T-helper 2 cell (primary cell): Measurements from ENCODE around the gene SRP68.
"Not testable (repeated sequence)": the region's sequence is repeated elsewhere in the genome, so short reads cannot be mapped to it uniquely, and the experiment has no call there.

Experiments
- DNase-seq, 5 experiments: peaks; one replicate each; pipeline versions ENCODE4 v3.0.0 to v3.0.0-alpha.2; 2012 to 2022

SRP68 gene

DNA sequence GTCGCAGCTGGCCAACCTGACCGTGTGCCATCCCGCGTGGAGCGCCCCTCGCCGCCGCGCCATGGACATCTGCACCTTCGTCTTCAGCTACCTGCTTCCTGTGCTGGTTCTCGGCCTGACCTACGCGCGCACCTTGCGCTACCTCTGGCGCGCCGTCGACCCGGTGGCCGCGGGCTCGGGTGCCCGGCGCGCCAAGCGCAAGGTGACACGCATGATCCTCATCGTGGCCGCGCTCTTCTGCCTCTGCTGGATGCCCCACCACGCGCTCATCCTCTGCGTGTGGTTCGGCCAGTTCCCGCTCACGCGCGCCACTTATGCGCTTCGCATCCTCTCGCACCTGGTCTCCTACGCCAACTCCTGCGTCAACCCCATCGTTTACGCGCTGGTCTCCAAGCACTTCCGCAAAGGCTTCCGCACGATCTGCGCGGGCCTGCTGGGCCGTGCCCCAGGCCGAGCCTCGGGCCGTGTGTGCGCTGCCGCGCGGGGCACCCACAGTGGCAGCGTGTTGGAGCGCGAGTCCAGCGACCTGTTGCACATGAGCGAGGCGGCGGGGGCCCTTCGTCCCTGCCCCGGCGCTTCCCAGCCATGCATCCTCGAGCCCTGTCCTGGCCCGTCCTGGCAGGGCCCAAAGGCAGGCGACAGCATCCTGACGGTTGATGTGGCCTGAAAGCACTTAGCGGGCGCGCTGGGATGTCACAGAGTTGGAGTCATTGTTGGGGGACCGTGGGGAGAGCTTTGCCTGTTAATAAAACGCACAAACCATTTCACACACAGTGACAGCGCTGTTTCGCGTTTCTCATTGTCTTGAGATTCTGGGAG lies 4.7 kb upstream of the SRP68 start:
- DNase-seq = peak in 3 of 5 experiments; percentile 48 to 79 (median 53)

DNA sequence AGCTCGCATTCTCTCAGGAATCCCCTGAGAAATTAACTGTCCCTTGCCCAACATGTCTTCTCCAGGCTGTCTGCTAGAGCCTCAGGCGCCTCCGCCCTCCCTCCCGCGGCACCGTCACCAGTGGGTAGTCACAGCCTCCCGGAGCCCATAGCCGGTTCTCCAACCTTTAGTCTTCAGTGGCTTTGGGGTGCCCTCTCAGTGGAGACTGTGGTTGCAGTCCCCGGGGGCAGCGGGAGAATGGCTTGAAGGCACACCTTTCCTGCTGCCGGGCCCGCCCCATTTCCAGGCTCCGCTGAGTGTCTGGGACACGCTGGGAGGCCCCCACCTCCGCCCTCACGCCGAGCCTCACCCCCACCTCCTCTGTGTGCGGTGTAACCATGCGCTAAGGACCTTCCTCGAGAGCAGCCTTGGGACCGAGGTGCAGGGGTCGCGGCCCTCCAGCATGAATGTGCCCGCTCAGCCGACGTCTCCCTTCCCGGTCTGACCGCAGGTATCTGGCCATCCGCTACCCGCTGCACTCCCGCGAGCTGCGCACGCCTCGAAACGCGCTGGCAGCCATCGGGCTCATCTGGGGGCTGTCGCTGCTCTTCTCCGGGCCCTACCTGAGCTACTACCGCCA lies 3.9 kb upstream of the SRP68 start:
- no peak for DNase-seq

DNA sequence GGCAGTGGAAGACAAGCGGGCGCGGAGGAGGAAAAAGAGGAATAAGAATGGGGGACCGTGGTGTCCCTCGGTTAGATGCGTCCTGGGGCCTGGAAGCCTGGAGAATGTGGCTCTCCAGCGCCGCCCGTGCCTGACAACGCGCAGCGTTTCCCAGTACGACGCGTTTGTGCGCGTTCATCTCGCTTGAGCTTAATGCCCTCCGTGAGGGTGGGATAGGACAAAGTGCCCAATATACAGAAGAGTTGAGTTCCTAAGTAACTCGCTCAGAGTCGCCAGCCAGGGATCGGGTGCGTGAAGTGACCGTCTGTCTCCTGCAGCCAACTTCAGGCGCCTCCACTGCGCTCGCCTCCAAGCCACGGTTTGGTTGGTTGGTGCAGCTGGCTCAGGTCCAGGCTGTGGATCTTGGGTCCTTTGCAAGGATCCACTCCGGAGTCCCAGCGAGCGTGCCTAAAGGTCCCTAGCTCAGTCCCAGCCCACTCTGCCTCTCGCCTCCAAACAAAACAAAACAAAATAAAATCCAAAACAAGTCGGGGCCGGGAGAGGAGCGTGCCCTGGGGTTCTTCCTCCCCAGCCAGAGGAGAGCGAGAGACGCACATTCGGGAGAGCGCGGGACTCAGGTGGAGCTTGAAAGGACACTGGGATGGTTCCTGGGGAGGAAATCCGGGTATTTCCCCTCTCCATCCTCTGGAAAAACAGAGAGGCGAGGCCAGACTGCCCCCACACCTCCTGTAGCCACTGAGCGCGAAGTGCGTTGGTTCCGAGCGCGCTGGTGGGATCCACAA lies 3.2 kb upstream of the SRP68 start:
- no peak for DNase-seq

DNA sequence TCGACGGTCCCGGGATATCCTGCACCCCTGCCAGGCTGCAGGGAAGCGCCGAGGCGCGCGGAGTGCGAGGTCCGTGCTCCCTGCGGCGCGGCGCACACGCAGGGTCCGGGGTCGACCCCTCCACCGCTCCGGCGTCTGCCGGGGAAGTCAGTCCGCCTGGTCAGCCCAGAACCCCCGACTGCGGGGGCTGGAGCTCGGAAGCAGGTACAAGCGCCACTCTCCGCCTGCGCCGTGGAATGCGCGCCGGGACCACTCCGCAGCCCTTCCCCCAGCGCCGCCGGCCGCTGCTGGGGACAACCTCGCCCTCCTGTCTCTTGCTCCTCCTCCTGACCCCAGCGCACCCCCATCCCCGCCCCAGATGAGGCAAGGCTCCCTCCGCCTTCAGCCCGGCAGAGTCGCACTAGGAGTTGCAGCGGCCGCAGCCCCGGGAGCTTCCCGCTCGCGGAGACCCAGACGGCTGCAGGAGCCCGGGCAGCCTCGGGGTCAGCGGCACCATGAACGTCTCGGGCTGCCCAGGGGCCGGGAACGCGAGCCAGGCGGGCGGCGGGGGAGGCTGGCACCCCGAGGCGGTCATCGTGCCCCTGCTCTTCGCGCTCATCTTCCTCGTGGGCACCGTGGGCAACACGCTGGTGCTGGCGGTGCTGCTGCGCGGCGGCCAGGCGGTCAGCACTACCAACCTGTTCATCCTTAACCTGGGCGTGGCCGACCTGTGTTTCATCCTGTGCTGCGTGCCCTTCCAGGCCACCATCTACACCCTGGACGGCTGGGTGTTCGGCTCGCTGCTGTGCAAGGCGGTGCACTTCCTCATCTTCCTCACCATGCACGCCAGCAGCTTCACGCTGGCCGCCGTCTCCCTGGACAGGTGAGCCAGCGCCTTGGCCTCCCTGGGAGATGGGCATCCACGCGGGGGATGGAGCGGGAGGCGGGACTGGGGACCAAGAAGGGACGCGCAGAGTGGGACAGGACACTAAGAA lies 2.4 kb upstream of the SRP68 start, which contains the start of gene GALR2:
GALR2 (plus strand) TSS at position 392 of the 974 bp plus-strand sequence; CDS start at position 495, 103 bp downstream.
- DNase-seq = no peak

DNA sequence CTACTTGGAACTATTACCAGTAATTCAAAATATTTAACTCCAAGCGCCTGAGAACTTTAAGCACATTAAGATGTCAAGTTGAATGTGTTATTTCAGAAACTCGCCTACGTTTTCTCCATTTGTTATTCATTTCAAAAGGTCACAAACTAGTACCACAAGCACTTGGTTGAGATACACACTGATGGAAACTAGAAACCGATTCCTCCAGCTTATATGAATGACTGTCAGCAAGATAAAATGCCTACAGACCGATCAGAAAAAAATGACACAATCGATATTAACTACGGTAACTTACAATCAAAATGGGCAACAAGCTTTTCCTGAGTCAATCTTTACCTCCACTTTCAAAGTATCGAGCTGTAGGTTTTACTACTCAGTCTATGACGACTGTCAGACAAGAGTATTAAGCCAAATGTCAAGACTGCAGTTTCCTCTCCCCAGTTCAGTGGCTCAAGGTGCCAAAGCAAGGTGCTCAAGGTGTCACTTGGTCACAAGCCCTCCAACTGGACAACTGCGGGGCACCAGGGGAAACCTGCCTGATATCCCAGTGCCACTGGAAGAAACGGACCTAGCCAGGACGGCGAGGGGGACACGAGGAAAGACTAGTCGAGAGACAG lies 678 bp downstream of the SRP68 start:
- peak in 1 of 5 experiments; percentile 11 for DNase-seq

DNA sequence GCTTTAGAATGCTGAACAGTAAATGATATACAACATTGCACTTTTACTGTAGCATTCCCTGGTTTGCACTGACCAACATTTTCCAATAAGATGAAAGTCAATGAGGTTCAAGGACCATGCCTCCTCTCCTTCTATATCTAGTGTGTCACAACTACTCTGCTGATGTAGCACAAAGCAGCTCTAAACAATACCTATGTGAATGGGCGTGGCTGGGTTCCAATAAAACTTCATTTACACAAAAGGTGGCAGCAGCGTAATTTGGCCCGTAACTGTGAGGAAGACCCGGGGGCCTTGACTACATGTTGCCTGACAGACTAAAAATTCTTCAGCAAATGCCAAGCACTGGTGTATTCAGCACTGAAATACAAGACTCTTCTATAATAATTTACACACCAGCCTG lies 6.5 kb downstream of the SRP68 start:
- DNase-seq = no peak

DNA sequence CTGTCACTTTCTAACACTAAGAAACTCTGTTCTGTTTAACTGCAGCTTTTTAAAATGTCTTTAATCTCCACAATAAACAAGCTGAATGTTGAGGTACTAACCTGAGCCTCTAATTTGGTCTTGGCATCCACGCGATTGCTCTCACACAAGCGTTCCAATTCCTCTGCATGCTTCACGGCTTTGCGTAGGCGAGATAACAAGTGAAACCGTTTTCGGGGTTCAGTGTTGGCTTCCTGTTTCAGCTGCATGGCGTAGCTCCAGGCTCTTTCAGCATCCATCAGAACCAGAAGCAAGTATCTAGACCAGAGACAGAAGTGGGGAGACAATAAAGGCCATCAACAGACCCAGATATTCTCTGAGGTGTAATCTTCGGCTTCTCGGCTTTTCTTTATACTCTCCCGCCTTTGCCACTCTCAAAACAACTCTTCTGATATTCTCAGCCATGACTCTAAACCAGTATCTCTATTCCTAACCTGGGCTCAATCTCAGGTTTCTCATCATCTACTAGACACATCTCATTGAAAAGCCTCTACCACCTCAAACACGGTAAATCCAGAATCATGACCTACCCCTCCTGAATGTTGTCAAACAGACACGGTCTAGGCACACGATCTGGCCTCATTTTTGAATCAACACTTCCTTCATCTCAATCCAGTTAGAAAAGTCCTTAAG lies 8.3 kb downstream of the SRP68 start:
- peak in 4 of 5 experiments; percentile 6 to 77 (median 32) for DNase-seq

DNA sequence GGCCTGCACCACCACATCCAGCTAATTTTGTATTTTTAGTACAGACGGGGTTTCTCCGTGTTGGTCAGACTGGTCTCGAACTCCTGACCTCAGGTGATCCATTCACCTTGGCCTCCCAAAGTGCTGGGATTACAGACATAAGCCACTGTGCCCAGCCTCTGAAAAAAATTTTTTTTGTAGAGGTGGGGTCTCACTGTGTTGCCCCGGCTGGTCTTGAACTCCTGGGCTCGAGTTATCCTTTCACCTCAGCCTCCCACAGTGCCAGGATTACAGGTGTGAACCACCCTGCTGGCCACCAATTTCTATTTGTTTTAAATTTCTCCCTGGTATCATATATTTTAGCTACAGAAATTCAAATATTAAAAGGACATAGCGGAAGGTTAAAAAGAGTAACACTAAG lies 14.1 kb downstream of the SRP68 start:
- DNase-seq = not testable (repeated sequence)

DNA sequence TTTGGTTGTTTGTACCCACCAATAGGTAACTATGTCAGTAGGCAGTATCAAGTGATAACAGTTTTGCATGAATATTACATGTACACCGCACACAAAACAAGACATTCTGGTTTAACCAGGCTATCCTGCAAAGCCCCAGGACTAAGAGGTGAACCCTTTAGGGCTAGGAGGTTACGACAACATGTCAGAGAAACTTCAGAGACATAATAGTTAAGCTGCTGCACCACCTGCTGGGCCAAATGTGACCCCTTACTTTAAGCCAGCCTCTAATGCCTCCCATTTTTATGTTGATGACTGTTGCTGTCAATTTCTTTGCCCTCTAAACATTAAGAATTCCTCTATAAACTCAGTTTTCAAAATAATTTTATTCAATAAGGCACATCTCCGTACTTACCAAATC lies 15.4 kb downstream of the SRP68 start:
- no peak for DNase-seq

DNA sequence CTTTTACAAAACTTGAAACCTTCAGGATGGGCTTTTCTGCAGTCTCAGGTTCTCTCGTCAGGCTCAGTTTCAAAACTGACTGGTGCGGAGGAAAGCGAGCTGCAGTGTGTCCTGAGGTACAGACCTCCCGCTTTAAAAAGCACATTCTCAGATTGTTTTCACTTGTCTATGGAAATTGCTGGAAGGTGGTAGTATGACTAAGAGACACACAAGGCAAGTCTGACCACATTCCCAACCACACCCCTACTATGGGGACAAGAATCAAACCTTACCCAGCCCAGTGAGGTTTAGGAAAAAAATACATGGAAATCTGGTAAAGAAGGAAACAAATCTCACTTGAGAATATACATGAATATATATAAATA lies 18.2 kb downstream of the SRP68 start:
- DNase-seq = no peak

DNA sequence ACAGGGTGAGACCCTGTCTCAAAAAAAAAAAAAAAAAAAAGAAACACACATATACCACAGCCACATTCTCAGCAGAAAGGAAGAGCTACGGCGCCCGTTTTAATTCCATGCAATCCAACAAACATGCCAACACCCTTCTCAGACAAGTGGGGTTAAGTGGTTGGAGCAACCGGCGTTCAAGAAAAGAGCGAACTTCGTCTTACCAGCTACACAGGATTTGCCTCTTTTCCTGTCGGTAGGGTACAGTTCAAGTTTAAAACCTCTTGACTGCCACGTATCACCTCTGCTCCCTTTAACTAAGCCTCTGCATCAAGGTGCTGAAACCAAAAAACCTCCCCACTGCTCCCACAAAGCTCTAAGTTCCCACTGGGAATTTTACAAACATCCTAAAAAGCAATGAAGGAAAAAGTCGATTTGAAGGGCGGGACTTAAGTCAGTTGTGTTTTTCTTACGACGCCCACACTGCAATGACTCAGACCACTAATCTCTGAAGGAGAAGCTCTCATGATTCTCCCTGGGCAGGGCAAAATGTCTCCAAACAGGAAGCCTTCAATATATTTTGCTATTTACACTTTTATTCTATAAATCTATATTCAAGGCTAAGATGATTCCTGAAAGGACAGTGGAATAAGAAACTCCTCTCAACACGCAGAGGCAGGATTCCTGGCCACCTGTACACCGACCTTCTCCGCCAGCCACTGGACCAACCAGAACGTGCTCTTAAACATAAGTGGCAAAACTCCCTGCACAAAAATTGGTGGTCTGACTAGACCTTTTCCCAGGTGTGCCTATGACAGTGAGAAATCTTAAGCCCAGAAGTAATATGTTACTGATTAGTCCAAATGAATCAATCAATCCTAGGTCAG lies 18.8 kb downstream of the SRP68 start:
- peak in 1 of 5 experiments; percentile 10 for DNase-seq

DNA sequence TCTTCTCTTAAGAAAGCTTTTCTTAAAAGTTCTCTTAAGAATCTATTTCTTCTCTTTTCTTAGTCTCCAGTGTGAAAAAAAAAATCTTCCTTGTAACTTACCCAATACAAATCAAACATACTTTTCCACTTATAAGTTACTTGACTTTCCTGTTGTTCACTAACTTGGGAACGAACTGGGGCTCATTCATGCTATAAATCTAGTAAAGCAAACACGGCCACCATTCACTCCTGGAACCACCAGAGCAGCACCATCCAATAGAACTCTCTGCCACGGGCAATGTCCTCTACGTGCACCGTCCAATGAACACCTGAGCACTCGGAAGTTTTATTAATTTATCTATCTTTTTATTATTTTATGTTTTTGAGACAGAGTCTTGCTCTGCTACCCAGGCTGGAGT lies 20.8 kb downstream of the SRP68 start:
- no peak for DNase-seq

DNA sequence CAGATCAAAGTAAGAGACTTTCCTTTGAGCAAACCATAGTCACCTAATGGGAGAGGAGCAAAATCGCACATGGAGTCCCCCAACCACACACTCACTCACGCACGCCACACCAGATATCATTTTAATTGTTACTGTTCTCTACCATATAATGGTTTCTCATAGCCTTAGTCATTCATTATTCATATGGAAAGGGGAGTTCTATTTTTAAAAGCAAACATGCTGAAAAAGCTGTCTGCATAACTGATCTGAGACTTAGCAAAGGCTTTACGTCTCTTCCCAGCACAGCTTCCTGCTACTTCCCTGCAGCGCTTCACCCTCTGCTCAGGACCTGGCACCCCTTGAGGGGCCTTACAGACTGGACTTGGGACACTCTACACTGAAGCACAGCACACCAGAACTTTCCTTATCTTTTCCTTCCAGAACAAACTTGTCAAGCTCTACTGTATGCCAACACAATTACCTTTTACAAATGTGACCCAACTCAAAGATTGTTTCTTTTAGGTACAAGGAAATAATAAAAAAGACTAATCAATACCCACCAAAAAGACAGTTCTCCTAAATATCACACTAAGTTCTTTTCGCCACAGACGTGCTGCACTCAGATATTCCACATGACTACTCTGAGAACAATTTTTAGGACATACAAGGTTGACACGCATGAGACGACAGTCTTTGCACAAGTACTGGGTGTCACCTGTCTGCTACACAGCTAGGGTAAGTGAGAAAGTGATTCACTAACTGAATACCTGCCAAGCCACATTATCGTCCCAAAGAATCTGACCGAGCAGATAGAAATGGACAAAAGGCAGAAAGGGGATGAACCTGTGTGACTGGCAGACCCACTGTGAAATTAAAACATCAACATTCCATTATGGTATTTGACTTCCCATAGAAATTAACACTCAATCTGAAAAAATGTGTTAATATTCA lies 21.5 kb downstream of the SRP68 start:
- no peak for DNase-seq

DNA sequence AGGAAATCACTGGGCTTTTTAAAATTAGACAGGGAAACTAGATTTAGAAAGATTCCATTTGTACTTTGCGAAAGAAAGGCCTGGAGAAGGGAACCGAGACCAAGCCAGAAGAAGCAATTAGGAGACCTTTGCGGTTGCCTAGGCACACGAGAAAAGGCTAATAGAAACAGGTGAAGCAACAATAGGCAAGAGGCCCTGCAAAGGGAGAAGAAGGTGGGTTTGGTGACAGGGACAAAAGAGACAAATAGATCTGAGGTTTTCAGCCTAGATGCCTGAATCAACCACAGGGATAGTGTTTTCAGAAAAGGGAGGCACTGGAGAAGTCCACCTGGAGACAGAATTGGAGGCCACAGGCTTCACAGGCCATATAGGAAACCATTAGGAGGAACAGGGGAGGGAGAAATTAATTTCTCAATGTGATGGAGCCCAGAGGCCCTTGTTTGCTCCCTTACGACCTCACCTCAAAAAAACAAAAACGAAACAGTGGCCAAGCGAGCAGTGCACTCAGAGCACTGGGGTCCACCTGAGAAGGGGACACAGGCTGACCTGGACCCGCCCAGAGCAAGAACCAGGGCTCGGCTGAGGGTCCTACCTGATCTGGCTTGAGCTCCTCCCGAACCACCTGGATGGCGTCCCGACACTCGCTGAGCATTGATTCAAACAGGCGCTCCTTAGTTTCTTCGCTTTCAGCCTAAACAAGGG lies 22.3 kb downstream of the SRP68 start:
- no peak for DNase-seq

DNA sequence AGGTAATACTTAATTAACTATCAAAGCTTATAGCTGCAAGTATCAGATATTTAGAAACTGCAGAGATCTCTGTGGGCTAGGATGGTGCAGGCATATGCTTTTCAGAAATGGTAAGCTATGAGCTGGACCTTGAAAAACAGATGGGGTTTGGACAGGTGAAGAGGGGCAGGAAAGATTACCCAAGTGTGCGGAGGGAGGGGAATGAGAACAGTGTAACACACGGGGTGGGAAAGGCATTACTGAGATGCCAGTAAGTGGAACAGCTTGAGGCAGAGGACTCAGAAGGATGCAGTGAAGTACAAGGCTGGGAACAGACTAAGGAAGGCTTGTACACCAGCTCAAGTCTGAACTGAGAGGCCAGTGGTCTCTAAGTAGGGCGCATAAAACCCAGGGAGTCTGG lies 23.1 kb downstream of the SRP68 start:
- DNase-seq = no peak

DNA sequence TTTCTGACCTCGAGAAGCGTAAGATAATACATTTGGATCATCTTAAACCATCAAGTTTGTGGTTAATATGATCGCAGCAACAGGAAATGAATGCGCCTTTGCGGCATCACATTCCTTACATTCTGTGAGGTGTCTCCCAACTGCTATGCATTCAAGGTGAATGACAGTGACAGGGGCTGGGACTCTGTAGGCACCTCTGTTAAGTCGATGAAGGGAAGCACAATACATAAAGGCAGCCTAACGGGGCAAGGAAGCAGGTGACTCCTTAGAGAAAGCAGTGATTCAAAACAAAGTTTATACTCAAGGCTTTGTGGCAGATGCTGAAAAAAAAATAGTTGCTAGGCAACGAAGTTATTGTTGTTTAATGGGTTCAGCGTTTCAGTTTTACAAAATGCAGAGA lies 23.6 kb downstream of the SRP68 start:
- DNase-seq = peak in 1 of 5 experiments; percentile 46

DNA sequence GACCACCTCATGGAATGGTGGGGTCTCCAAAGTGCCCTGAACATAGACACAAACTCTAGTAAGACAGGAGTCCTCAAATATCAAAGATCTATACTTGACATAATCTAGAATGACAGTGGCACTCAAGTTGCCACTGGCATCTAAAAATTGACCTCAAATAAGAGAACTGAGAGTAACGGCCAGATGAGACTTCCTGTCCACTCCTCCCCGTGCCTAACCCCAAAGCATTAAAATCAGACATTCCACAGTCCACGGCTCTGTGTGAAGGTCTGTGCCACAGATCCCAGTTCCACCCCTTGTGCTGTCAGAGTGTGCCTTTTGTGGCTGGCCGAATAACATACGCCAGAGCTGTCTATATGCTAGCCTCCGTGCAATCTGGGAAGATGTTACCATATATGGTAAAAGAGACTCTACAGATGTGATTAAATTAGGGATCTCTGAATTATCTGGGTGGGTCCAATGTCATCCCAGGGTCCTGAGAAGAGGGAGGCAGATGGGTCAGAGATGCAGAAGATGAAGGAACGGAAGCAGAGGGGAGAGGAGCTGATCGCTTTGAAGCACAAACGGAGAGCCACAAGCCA lies 24.2 kb downstream of the SRP68 start:
- DNase-seq = no peak

DNA sequence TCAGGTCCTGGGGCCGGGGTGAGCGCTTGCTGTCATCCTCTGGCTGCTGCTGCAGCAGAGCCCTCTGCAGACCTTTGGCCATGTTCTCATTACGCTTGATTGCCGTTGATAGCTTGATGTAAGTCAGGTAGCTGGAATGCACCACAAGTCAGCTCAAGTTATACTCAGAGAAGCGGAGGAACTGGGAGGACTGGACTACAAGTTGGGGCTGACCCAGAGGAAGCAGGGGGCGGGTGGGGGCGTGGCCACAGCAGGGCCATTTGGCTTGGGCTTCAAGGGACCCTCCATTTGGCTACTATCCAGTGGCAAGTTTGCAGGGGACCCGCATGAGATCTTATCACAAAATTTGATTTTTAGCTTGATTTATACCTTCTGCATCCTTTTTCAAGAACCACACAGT lies 26.3 kb downstream of the SRP68 start:
- DNase-seq = no peak
